Vagina (tissue), 2 donors: Measurements from ENCODE around the gene DNAJC11. TPM values are rescaled to one million over a fixed set of nuclear protein-coding genes. Genes with fewer than 3 reads are reported as not detected.

ENCODE experiments used
- DNase-seq, 2 donors: peaks; one replicate each; pipeline ENCODE4 v3.0.0-alpha.2; 2017; ENCODE audit errors: extremely low spot score in 2 of 2
- H3K27ac ChIP-seq: fragments of 200-600 bp; sonication (generic); one replicate; pipeline ENCODE4 v1.5.1; 2019
- H3K27me3 ChIP-seq: fragments of 200-600 bp; sonication (generic); one replicate; pipeline ENCODE4 v1.5.1; 2019
- H3K36me3 ChIP-seq, 2 donors: fragments of 200-600 bp; sonication (generic); one replicate each; pipeline ENCODE4 v1.5.1; 2017 to 2019
- H3K4me1 ChIP-seq: fragments of 200-600 bp; sonication (generic); one replicate; pipeline ENCODE4 v1.5.1; 2019
- H3K4me3 ChIP-seq, 2 donors: fragments of 200-600 bp; sonication (generic); 1 replicate in 1 of 2; 2 replicates in 1 of 2; pipeline ENCODE4 v1.5.1; 2016 to 2019
- H3K9me3 ChIP-seq: fragments of 200-600 bp; sonication (generic); one replicate; pipeline ENCODE4 v1.5.1; 2019
- POLR2A ChIP-seq, 2 donors: fragments of 450-650 bp; IDR thresholded peaks; one replicate each; pipeline ENCODE4 v1.6.1; 2017; ENCODE audit warnings: antibody characterized with exemption in 2 of 2, mild to moderate bottlenecking in 2 of 2, moderate library complexity in 2 of 2
- POLR2AphosphoS5 ChIP-seq, 2 donors: sonication (generic); formaldehyde crosslinking; IDR thresholded peaks; one replicate each; pipeline ENCODE4 v1.9.0; 2017; ENCODE audit warnings: antibody characterized with exemption in 2 of 2, mild to moderate bottlenecking in 2 of 2, low read depth in 1 of 2; ENCODE audit not compliant: insufficient read depth in 1 of 2
- intact Hi-C: fragments of 100-400 bp; cut with DNase I; formaldehyde crosslinking; loops from one replicate; pipeline ENCODE4 v1.15.1; 2023
- total RNA-seq: library from RNA; depleted of rRNA; stranded (reverse); fragments of >200 nt; gene quantifications from one replicate; pipeline ENCODE4 v1.2.3, GENCODE V29; 2016
- TF ChIP-seq, protein P1 (sequence below), 3 experiments: fragments of 450-650 bp in 2 of 3; fragments of 200-600 bp in 1 of 3; sonication (generic) in 1 of 3; IDR thresholded peaks; one replicate each; pipeline ENCODE4 v1.5.1; 2017 to 2019; ENCODE audit warnings: antibody characterized with exemption in 3 of 3, mild to moderate bottlenecking in 2 of 3, moderate library complexity in 2 of 3

The DNAJC11 gene
- total RNA-seq, 1 donor from 2014 or later, result 29.2 TPM

DNA sequence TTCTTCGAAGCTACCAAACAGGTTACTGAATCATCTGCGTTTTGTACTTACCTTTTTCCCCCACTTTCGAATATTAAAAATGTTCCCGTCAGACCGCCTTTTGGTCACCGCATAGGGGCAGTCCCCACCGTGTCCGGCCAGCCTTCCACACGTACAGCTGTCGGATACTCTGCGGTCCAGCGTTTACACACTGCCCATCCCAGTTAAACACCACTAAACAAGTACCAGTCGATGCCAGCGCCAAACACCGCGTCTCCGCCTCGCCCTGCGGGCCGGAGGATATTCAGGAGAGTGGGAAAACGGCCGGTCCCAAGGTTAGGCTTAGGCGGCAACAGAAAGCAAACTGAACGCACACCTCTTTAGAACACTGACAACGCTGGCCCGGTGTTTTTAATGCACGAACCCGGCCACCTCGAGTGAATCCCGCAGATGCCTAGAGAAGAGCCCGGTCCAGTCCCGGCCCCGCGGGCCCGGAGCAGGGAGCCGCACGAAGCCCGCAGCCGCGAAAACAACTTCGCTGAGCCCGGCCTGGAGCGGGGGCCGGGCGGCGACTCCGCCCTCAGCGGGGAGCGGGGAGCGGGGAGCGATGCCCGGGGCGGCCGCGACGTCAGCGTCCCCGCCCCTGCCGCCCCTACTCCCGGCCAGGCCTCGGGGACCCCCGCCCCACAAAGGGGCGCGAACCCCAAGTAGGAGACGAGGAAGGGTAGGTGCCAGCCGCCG is 88.8 kb downstream of the DNAJC11 start:
- Histone ChIP-seq H3K27ac (peak overlapping the region; percentile 97), H3K4me1 (peaks cover 49% of the 10 kb centered on the region), H3K27me3 (no peaks in the 10 kb centered on the region), H3K36me3 (peaks cover 0 to 4% of the 10 kb centered on the region in 2 donors), H3K9me3 (no peaks in the 10 kb centered on the region), H3K4me3 (peak overlapping the region; percentile 77 to 98)
- TF ChIP-seq POLR2AphosphoS5 (IDR thresholded peaks at IDR 0.05; ENCODE audit: insufficient read depth in 1 of 2, low read depth in 1 of 2) (peak; percentile 45 to 66), POLR2A (IDR thresholded peaks at IDR 0.05) (peak in 1 of 2 donors; percentile 24)
- TF ChIP-seq, protein P1, sequence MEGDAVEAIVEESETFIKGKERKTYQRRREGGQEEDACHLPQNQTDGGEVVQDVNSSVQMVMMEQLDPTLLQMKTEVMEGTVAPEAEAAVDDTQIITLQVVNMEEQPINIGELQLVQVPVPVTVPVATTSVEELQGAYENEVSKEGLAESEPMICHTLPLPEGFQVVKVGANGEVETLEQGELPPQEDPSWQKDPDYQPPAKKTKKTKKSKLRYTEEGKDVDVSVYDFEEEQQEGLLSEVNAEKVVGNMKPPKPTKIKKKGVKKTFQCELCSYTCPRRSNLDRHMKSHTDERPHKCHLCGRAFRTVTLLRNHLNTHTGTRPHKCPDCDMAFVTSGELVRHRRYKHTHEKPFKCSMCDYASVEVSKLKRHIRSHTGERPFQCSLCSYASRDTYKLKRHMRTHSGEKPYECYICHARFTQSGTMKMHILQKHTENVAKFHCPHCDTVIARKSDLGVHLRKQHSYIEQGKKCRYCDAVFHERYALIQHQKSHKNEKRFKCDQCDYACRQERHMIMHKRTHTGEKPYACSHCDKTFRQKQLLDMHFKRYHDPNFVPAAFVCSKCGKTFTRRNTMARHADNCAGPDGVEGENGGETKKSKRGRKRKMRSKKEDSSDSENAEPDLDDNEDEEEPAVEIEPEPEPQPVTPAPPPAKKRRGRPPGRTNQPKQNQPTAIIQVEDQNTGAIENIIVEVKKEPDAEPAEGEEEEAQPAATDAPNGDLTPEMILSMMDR (IDR thresholded peaks at IDR 0.05), result no peak
- DNase-seq, result no peak
- intact Hi-C loops, result no loop called here

DNA sequence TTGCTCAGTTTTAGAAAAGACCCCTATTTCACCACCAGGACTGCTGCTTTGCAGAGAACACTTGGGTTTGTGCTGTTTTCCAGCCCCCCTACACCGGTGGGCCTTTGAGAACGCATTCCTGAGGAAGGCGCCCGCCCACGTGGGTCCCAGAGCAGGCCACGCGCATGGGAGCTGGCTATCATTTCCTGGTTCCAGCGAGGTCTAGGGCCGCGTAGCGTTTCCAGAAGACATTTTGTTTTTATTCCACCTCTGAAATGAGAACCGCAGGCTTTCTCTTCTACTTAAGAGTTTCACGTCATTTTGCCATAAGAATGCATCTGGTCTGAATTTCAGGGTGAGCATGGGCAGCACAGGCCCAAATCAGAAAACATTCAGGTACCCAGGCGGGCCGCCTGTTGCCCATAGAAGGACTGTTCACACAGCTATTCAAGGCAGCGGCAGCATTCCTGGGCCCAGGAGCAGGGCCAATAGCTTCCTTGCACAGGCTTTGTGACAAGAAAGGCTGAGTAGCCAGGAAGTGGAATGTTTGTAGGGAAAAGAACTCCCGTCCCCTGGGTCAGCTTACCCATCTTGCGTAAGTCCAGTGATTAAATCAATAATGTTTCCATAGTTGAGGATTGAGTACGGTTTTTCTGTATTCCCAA is 97.6 kb downstream of the DNAJC11 start:
- TF ChIP-seq POLR2AphosphoS5 (IDR thresholded peaks at IDR 0.05; ENCODE audit: insufficient read depth in 1 of 2, low read depth in 1 of 2) (peak; percentile 66 to 73), POLR2A (IDR thresholded peaks at IDR 0.05) (no peak)
- TF ChIP-seq, protein P1 (IDR thresholded peaks at IDR 0.05), result peak in 1 of 3 experiments; percentile 16
- Histone ChIP-seq H3K27ac (peak overlapping the region; percentile 98), H3K36me3 (peaks cover 0 to 3% of the 10 kb centered on the region in 2 donors), H3K4me1 (peaks cover 39% of the 10 kb centered on the region), H3K27me3 (no peaks in the 10 kb centered on the region), H3K4me3 (peak overlapping the region; percentile 59 to 74), H3K9me3 (no peaks in the 10 kb centered on the region)
- intact Hi-C loops, result loop anchor here (5.0 kb wide), 1 partner anchor 33 kb away; no protein-coding TSS in a partner anchor
- DNase-seq, result no peak

DNA sequence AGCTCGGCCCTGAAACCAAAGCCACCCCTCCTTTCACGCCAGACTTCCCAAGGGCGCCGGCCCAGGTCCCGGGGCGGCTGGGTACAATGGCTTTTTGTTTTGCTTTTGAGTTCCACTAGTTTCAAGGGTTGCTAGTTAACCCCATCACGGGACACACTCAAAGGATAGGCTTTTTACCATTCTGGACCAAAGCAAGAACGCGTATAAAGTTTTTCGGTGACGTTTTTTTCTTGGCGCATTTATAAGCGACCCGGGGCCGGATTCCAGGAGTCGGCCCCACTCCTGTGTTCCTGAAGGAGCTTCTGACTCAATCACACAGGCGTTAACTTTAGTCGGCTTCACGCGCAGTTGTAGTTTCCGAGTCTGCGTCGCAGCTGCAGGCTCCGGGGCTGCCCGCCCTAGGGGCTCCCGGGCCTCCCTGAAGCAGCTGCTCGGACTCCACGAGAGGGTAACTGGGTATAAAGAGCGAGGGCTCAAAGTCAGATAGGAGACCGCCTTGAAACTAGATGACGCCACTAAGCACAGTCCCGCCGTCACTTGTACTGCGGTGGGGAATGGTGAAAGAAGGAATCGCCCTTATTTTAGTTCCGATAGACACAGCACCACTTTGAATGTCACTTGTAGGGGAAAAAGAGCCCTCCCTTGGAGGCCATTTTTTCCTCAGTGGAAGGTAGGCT is 98.2 kb downstream of the DNAJC11 start:
- peak in 1 of 2 donors; percentile 81 for TF ChIP-seq POLR2AphosphoS5 (IDR thresholded peaks at IDR 0.05; ENCODE audit: insufficient read depth in 1 of 2, low read depth in 1 of 2)
- TF ChIP-seq POLR2A (IDR thresholded peaks at IDR 0.05), result no peak
- Histone ChIP-seq H3K4me3 (peak overlapping the region; percentile 59 to 74), H3K4me1 (peaks cover 46% of the 10 kb centered on the region), H3K9me3 (no peaks in the 10 kb centered on the region), H3K27ac (peak overlapping the region; percentile 98), H3K27me3 (no peaks in the 10 kb centered on the region), H3K36me3 (peaks cover 0 to 9% of the 10 kb centered on the region in 2 donors)
- DNase-seq, result no peak
- intact Hi-C loops, result loop anchor here (5.0 kb wide), 1 partner anchor 34 kb away; no protein-coding TSS in a partner anchor

DNA sequence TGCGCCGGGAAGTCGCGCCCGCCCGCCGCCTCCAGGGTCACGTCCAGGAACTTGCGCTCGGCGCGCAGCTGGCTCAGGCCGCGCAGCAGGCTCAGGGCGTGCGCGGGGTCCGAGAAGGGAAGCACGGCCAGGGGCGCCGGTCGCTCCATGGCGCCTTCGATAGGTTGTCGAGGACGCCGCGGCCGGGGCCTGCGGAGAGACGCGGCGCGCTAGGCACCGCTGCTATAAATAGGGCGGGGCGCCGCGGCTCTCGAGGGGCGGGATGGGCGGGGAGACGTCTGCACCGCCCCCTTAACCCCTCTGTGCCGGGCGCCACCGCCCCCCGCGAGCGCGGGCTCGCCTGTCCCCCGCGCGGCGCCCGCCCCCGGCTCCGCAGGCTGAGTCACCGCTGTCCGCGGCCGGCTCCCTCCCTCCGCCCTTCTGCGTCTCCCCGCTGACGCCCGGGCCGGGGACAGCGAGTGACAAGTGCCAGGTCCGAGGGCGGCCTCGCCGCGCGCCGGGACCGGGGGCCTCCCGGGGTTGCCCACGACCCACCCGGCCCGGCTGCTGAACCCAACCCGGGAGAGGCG is 98.9 kb downstream of the DNAJC11 start, which contains the start of gene KLHL21:
TSS of gene KLHL21 (minus strand) at position 201 of the 569 bp plus-strand sequence. CDS start at position 149, 52 bp downstream.
- no peaks in the 10 kb centered on the region for H3K27me3 ChIP-seq
- peaks cover 0 to 15% of the 10 kb centered on the region in 2 donors for H3K36me3 ChIP-seq
- H3K4me3 ChIP-seq, result peak within 1 kb of the TSS; percentile 59 to 74
- H3K4me1 ChIP-seq, result peaks cover 52% of the 10 kb centered on the region
- intact Hi-C loops, result loop anchor here (5.0 kb wide), 1 partner anchor 35 kb away; no protein-coding TSS in a partner anchor
- no peaks in the 10 kb centered on the region for H3K9me3 ChIP-seq
- H3K27ac ChIP-seq, result peak within 1 kb of the TSS; percentile 98
- TF ChIP-seq POLR2AphosphoS5 (IDR thresholded peaks at IDR 0.05; ENCODE audit: insufficient read depth in 1 of 2, low read depth in 1 of 2), result peak in 1 of 2 donors; percentile 91
- peak; percentile 4 to 72 for TF ChIP-seq POLR2A (IDR thresholded peaks at IDR 0.05)
- TF ChIP-seq, protein P1 (IDR thresholded peaks at IDR 0.05), result no peak
- DNase-seq, result no peak
